ENCODE measurements around the gene DNAH7.
"Not testable (repeated sequence)": the region's sequence is repeated elsewhere in the genome, so short reads cannot be mapped to it uniquely, and the experiment has no call there.

DNAH7 gene
- 0.07 to 11.8 (median 0.98) reads per million in 17 experiments for total RNA-seq

- DNase-seq = peak; percentile 92 to 94 (median 92)
These were observed at the start of gene DNAH7 for GRCh38 chr2:196068271-196069209. TSS of gene DNAH7 (minus strand) at chr2:196068837. CDS start at chr2:196068711, 126 bp downstream.

- DNase-seq = no peak
These were observed 48.6 kb upstream of the DNAH7 start for GRCh38 chr2:196117214-196117705.

DNA sequence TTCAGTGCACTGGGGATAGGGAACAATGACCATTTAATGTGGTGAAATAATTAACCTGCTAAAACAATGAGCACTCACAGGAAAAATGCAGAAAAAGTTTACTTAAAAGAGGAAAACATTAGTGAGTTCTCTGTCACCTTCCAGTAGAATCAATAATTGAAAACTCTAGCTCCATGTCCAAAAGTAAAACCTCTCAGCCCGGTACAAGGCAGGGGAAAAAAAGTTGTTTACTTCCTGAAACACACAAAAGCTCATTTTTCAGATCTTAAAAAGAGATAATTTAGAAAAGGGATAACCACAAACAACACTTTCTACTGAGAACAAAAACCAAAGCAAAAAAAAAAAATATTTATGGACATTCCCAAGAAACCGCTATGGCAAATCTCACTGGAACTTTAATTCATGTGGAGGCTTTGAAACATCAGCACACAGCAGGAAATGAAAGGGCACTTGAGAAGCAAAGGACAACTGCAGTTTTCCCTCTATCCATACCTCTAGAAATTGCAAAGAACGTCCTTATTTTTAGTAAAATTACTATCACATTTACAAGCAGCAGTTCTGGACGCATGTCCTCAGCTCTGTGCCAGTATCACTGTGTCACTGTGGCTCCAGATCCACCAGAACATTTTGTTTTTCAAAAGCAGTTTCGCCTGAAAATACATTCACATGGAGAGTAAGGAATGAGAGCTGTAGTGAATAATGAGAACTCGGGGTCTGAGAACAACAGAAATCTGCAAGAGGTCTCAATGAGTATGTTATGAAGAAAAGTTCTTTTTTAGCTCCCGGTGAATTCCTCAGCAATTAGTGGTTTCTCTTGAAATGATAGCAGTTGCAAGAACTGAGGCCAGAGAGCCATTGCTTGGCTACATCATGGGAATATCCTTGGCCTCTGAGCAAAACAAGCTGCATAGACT, 44.7 kb upstream of the DNAH7 start:
- peak in 1 of 4 experiments; percentile 8 for DNase-seq

- no peak for DNase-seq
These were observed 43.9 kb upstream of the DNAH7 start for GRCh38 chr2:196112418-196113034.

DNA sequence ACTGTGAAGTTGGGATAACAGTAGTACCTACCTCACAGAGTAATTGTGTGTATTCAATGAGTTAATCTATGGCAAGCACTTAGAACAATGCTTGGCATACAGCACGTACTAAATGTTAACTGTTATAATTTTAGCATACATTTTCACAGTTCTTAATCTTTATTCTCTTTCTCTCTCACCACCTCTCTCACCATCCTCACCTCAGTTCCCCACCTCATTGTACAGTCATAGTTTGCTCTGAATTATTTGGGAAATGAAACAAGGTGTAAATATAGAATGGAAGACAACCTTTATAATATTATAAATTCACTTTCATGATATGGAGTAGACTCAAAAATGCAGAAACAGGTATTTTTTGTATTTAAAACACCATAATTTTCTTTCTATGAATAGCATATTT, 40.0 kb upstream of the DNAH7 start:
- no peak for DNase-seq

- peak; percentile 15 to 72 (median 50) for DNase-seq
These were observed 37.3 kb upstream of the DNAH7 start for GRCh38 chr2:196105951-196106350.

- no peak for DNase-seq
These were observed 35.4 kb upstream of the DNAH7 start for GRCh38 chr2:196104066-196104465.

DNA sequence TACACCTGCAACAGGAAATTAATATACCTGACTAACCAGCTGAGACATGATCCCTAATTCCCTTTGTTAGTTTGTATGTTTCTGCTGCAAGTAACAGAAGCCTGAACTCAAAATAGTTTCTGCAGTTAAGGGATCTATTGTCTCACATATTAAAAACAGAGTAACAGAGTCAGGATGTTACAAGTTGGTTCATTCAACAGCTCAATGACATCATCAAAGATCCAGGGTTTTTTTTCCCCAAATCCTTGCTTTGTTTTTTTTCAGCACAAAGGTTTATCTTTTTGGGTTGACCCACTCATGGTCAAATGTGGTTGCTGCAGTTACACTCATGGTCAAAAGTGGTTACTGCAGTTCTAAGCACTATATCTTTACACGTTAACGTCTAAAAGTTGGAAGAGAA, 35.0 kb upstream of the DNAH7 start:
- DNase-seq = no peak

DNA sequence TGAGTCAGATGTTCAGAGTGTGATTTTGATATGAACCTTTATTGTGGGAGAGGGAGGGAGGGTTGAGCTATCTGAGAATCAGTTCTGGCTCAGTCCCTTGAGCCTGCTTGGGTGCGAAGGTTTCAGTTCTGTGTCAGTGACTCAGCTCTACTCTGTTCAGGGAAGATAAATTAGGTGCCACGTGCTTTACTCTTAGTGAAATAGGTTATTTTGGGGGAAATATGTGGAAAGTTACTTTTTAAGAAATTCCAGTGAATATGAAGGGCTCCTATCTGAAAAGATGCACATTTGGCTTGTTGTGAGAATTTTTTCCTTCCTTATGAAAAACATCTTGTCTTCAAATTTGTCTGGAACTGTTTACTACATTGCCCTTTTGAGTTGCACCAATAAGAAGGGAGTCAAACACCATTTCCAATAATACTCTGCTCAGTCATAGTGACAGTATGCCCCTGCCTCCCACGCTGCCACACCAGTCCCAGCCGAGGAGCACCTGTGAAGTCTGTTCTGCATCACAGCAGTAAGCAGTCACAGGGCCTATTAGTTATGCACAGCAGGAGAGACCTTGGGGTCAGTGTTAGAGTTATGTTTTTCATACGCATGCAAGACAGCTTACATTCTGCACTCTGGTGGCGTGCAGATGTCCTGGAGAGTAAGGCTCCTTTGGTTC, 32.8 kb upstream of the DNAH7 start:
- peak in 1 of 4 experiments; percentile 24 for DNase-seq

DNA sequence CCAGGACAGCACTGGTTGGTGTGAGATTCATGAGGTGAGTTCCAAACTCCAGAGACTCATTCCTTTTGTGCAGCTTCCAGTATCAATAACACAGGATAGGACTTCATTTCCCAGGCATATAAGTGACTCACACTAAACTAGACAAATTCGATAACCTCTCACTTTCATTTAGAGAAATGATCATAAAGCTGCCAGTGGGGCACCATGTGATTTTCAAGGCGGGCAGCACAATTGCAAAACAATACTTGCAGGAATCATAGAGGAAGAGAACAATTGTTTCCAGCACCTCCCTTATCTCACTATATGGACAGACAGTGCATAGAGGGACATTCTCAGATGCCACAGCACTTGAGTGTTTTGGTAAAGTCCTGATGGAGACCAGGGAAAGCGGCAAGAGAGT, 31.3 kb upstream of the DNAH7 start:
- DNase-seq = peak in 3 of 4 experiments; percentile 24 to 36 (median 33)

GRCh38 chr2:196097864-196098660, 29.4 kb upstream of the DNAH7 start:
- DNase-seq = no peak

- DNase-seq = no peak
These were observed 28.5 kb upstream of the DNAH7 start for GRCh38 chr2:196096982-196097745.

DNA sequence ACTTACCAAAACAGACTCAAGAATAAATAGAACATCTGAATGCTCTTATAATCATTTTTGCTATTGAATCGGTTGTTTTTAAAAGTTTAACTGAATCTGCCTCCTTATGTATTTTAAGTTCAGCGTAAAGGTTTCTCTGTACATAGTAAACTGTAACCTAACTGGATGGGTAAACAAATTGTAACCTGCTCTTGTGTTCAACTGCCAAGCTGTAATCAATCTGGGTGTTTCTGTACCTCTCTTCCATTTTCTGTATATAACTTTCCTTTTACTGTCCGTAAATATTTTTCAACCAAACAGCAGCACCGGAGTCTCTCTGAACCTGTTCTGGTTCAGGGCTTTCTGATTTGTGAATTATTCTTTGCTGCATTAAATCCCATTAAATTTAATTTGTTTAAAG, 27.6 kb upstream of the DNAH7 start:
- no peak for DNase-seq

GRCh38 chr2:196089448-196089847, 20.8 kb upstream of the DNAH7 start:
- not testable (repeated sequence) for DNase-seq

DNA sequence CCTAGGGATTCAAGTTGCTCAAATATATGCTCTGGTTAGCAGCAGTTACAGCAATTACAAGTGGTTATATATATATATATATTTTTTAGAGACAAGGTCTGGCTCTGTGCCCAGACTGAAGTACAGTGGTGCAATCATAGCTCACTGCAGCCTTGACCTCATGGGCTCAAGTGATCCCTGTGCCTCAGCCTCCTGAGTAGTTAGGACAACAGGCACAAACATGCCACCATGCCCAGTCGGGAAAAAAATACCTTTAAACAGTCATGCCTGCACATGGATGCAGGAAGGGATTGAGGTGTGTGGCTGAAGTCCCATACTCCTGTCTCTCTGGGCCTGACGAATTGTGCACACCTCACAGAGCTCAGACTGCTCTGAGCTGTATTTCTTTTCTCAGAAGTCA, 19.6 kb upstream of the DNAH7 start:
- peak in 2 of 4 experiments; percentile 30 to 42 for DNase-seq

DNA sequence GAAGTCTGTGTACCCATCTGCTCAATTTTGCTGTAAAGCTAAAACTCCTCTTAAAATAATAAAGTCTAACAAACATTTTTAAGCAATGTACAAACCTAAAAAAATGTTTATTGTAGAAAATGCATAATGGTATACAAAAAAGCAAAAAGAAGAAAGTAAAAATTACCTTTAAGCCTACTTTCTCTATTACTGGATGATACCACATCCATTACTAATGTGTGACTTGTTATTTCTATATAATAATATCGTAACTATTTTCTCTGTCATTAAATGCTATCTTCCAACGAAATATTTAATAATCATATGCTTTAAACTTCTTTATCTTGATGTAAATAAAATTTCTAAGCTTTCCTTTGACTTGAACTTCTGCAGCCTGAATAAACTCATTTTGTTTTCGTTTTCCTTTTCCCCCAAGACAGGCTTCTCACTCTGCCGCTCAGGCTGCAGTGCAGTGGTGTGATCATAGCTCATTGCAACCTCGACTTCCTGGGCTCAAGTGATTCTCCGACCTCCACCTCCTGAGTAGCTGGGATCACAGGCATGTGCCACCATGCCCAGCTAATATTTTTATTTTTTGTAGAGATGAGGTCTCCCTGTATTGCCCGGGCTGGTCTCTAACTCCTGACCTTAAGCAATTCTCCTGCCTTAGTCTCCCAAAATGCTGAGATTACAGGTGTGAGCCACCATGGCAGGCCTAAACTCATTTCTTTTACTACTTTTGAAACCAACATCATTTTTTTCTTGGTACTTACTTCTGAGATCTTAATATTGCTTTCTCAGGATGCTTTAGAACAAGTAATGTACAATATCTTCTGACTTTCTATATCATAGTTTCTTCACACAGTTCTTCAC, 18.1 kb upstream of the DNAH7 start:
- no peak for DNase-seq

- no peak for DNase-seq
These were observed 15.0 kb upstream of the DNAH7 start for GRCh38 chr2:196083601-196084000.

DNA sequence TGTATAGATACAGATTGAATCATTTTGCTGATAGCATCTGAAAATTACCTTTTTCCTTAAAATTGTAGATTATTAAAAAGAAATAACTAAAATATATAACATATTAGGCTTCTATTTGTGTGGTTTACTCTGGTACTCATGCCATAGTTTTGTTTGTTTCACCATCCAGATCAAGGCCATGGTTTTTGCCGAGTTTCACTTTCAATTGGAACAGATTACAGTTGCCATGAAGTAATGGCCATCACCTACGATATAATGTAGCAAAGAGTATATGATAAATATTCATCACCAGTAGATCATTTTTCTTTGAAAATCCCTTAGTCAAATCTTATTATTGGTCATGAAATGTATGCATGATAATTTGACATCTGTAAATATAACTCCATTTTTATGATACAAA, 11.9 kb upstream of the DNAH7 start:
- no peak for DNase-seq

GRCh38 chr2:196079052-196079451, 10.4 kb upstream of the DNAH7 start:
- DNase-seq = no peak
